Liver (tissue), 3 donors: ENCODE results near the gene ZNF708.

ENCODE experiments used
- ATF3 ChIP-seq: IDR thresholded peaks from 2 replicates; pipeline ENCODE4 v1.6.1; 2016; ENCODE audit warnings: antibody characterized with exemption
- CTCF ChIP-seq: fragments of 150-350 bp; IDR thresholded peaks from 2 replicates; pipeline ENCODE4 v1.5.1; 2017; ENCODE audit warnings: improper control_type of control experiment, low read depth, low read length; ENCODE audit not compliant: missing input control
- EGR1 ChIP-seq, 2 donors: IDR thresholded peaks; 2 replicates each; pipeline ENCODE4 v1.6.1; 2016 to 2018; ENCODE audit warnings: antibody characterized with exemption in 2 of 2, low read depth in 2 of 2
- FOXA1 ChIP-seq: IDR thresholded peaks from 2 replicates; pipeline ENCODE4 v1.6.1; 2016; ENCODE audit warnings: antibody characterized with exemption
- HNF4G ChIP-seq: IDR thresholded peaks from 2 replicates; pipeline ENCODE4 v1.6.1; 2016; ENCODE audit warnings: antibody characterized with exemption
- JUND ChIP-seq, 2 donors: IDR thresholded peaks; 2 replicates each; pipeline ENCODE4 v1.6.1; 2016; ENCODE audit warnings: antibody characterized with exemption in 2 of 2
- NR2F2 ChIP-seq: IDR thresholded peaks from 2 replicates; pipeline ENCODE4 v1.6.1; 2016; ENCODE audit warnings: antibody characterized with exemption
- RAD21 ChIP-seq, 2 donors: IDR thresholded peaks; 2 replicates each; pipeline ENCODE4 v1.6.1; 2016; ENCODE audit warnings: antibody characterized with exemption in 2 of 2, mild to moderate bottlenecking in 2 of 2
- RXRA ChIP-seq, 2 donors: IDR thresholded peaks; 2 replicates each; pipeline ENCODE4 v1.6.1; 2017 to 2018; ENCODE audit warnings: antibody characterized with exemption in 2 of 2, mild to moderate bottlenecking in 1 of 2
- TAF1 ChIP-seq: conservative IDR thresholded peaks from 2 replicates; pipeline ENCODE4 v1.6.1; 2016; ENCODE audit warnings: antibody characterized with exemption, mild to moderate bottlenecking
- YY1 ChIP-seq: IDR thresholded peaks from 2 replicates; pipeline ENCODE4 v1.6.1; 2016; ENCODE audit warnings: antibody characterized with exemption, mild to moderate bottlenecking
- TF ChIP-seq, protein P1 (sequence below): IDR thresholded peaks from 2 replicates; pipeline ENCODE4 v1.6.1; 2016; ENCODE audit warnings: antibody characterized with exemption, mild to moderate bottlenecking
- TF ChIP-seq, protein P2 (sequence below): IDR thresholded peaks from 2 replicates; pipeline ENCODE4 v1.6.1; 2016; ENCODE audit warnings: antibody characterized with exemption
- donor health status: healthy.
- donor health status: healthy.

DNA sequence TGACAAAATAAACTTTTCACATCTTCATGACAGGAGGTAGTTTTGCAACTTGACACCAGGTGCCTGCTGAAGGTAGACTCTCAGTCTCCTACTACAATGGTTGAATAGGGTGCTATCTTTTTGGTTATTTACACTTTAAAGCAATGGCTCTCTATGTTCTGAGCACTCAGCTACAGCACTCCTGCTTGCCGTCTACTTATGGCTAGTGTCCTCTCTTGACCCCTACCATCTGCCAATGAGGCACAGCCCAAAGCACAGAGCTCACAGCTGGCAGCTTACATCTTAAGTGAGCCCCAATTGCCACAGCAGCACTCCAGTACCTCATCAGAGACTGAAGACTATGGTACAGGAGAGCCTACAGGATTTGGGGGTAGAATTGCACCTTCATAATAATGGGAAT is 11.4 kb downstream of the ZNF708 start:
- no peak for TF ChIP-seq RXRA (IDR thresholded peaks at IDR 0.05)
- no peak for TF ChIP-seq TAF1
- TF ChIP-seq CTCF = no peak
- TF ChIP-seq FOXA1 = no peak
- TF ChIP-seq HNF4G = no peak
- no peak for TF ChIP-seq YY1
- no peak for TF ChIP-seq ATF3
- no peak for TF ChIP-seq EGR1 (IDR thresholded peaks at IDR 0.05; ENCODE audit: low read depth in 2 of 2)
- TF ChIP-seq, protein P1, sequence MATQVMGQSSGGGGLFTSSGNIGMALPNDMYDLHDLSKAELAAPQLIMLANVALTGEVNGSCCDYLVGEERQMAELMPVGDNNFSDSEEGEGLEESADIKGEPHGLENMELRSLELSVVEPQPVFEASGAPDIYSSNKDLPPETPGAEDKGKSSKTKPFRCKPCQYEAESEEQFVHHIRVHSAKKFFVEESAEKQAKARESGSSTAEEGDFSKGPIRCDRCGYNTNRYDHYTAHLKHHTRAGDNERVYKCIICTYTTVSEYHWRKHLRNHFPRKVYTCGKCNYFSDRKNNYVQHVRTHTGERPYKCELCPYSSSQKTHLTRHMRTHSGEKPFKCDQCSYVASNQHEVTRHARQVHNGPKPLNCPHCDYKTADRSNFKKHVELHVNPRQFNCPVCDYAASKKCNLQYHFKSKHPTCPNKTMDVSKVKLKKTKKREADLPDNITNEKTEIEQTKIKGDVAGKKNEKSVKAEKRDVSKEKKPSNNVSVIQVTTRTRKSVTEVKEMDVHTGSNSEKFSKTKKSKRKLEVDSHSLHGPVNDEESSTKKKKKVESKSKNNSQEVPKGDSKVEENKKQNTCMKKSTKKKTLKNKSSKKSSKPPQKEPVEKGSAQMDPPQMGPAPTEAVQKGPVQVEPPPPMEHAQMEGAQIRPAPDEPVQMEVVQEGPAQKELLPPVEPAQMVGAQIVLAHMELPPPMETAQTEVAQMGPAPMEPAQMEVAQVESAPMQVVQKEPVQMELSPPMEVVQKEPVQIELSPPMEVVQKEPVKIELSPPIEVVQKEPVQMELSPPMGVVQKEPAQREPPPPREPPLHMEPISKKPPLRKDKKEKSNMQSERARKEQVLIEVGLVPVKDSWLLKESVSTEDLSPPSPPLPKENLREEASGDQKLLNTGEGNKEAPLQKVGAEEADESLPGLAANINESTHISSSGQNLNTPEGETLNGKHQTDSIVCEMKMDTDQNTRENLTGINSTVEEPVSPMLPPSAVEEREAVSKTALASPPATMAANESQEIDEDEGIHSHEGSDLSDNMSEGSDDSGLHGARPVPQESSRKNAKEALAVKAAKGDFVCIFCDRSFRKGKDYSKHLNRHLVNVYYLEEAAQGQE = no peak
- TF ChIP-seq JUND (IDR thresholded peaks at IDR 0.05) = no peak
- no peak for TF ChIP-seq NR2F2
- TF ChIP-seq, protein P2, sequence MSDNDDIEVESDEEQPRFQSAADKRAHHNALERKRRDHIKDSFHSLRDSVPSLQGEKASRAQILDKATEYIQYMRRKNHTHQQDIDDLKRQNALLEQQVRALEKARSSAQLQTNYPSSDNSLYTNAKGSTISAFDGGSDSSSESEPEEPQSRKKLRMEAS = no peak
- TF ChIP-seq RAD21 (IDR thresholded peaks at IDR 0.05) = no peak
